Karpas-422 (cell line): ENCODE measurements around the gene DOCK4. TPM values are rescaled to one million over a fixed set of nuclear protein-coding genes. Genes with fewer than 3 reads are reported as not detected.
A peak's percentile ranks its signal among the peaks of the same experiment; 100 is the strongest.
"Not testable (repeated sequence)": the region's sequence is repeated elsewhere in the genome, so short reads cannot be mapped to it uniquely, and the experiment has no call there.

Experiments
- DNase-seq: peaks from one replicate; pipeline ENCODE4 v3.0.0-alpha.2; 2015
- H2AFZ ChIP-seq: fragments of 200-600 bp; sonication (generic); 2 replicates; pipeline ENCODE4 v1.6.1; 2014; ENCODE audit warnings: antibody characterized with exemption, low read length, mixed read lengths
- H3K27ac ChIP-seq: fragments of 200-600 bp; sonication (generic); 2 replicates; pipeline ENCODE4 v1.5.1; 2014; ENCODE audit warnings: mild to moderate bottlenecking, low read length, moderate library complexity
- H3K27me3 ChIP-seq: fragments of 200-600 bp; sonication (generic); 2 replicates; pipeline ENCODE4 v1.6.1; 2014; ENCODE audit warnings: low read length, mixed read lengths
- H3K36me3 ChIP-seq: fragments of 200-600 bp; sonication (generic); 2 replicates; pipeline ENCODE4 v1.6.1; 2014; ENCODE audit warnings: low read length, mixed read lengths; ENCODE audit not compliant: insufficient read depth
- H3K4me1 ChIP-seq: fragments of 200-600 bp; sonication (generic); 2 replicates; pipeline ENCODE4 v1.6.1; 2014; ENCODE audit warnings: mild to moderate bottlenecking, low read length, mixed read lengths
- H3K4me2 ChIP-seq: fragments of 200-600 bp; sonication (generic); 2 replicates; pipeline ENCODE4 v1.6.1; 2014; ENCODE audit warnings: low read length, low read depth, mild to moderate bottlenecking; ENCODE audit not compliant: poor library complexity, severe bottlenecking
- H3K4me3 ChIP-seq: fragments of 200-600 bp; sonication (generic); 2 replicates; pipeline ENCODE4 v1.5.1; 2014; ENCODE audit warnings: mild to moderate bottlenecking, antibody characterized with exemption, low read length, mixed read lengths
- H3K79me2 ChIP-seq: fragments of 200-600 bp; sonication (generic); 2 replicates; pipeline ENCODE4 v1.6.1; 2014; ENCODE audit warnings: mild to moderate bottlenecking, low read length, mixed read lengths
- H3K9ac ChIP-seq: fragments of 200-600 bp; sonication (generic); 2 replicates; pipeline ENCODE4 v1.6.0; 2014; ENCODE audit warnings: low read length
- H3K9me2 ChIP-seq: fragments of 200-600 bp; sonication (generic), shearing (Covaris generic); replicated peaks from 2 replicates; pipeline ENCODE4 v1.6.0; 2014; ENCODE audit warnings: mild to moderate bottlenecking, low read length, moderate library complexity; ENCODE audit not compliant: insufficient read depth
- H3K9me3 ChIP-seq: fragments of 300-700, 200-600 bp; sonication (generic); 2 replicates; pipeline ENCODE4 v1.6.1; 2014; ENCODE audit warnings: low read length, mixed read lengths
- H4K20me1 ChIP-seq: fragments of 200-600 bp; sonication (generic); 2 replicates; pipeline ENCODE4 v1.6.1; 2014; ENCODE audit warnings: mild to moderate bottlenecking, antibody characterized with exemption, low read length, low read depth; ENCODE audit not compliant: insufficient read depth
- total RNA-seq: library from RNA; depleted of rRNA; stranded (reverse); fragments of >200 nt; shearing (Covaris generic); gene quantifications from 2 replicates; pipeline ENCODE4 v1.2.3, GENCODE V29; 2014; ENCODE audit warnings: low replicate concordance; rRNA removed

Gene DOCK4
- total RNA-seq, result 0.07 and 0.54 TPM in 2 replicates

- Histone ChIP-seq H4K20me1 (peaks cover 9% of the 10 kb centered on the region), H3K79me2 (peaks cover 11% of the 10 kb centered on the region; the same call in 1 of the 2 replicates), H3K9ac (peak within 1 kb of the TSS; percentile 84), H3K4me1 (peaks cover 23% of the 10 kb centered on the region), H3K27ac (no peak within 1 kb of the TSS), H3K36me3 (no peaks in the 10 kb centered on the region), H2AFZ (peak within 1 kb of the TSS; percentile 98), H3K9me2 (no peaks in the 10 kb centered on the region), H3K4me3 (peak within 1 kb of the TSS; percentile 98), H3K9me3 (no peaks in the 10 kb centered on the region), H3K4me2 (peak within 1 kb of the TSS; percentile 97), H3K27me3 (no peaks in the 10 kb centered on the region; the same call in 1 of the 2 replicates)
- peak; percentile 100 for DNase-seq
These were observed at the start of gene DOCK4, which contains the start of gene ZNF277 for GRCh38 chr7:112206238-112206990. TSS of gene DOCK4 (minus strand) at chr7:112206399. CDS start at chr7:112206138, 261 bp downstream. TSS of gene ZNF277 (plus strand) at chr7:112206695. CDS start at chr7:112206717, 22 bp downstream.

- Histone ChIP-seq H3K36me3 (no peaks in the 10 kb centered on the region), H3K9ac (no peak overlapping the region), H3K4me2 (no peak overlapping the region), H3K4me1 (no peaks in the 10 kb centered on the region), H3K9me3 (no peaks in the 10 kb centered on the region), H2AFZ (no peak overlapping the region), H3K9me2 (no peaks in the 10 kb centered on the region), H3K27me3 (no peaks in the 10 kb centered on the region), H3K27ac (no peak overlapping the region), H4K20me1 (peaks cover 45% of the 10 kb centered on the region), H3K79me2 (no peaks in the 10 kb centered on the region), H3K4me3 (no peak overlapping the region)
- DNase-seq, result no peak
These were observed 49.2 kb upstream of the DOCK4 start for GRCh38 chr7:112255388-112255720.

GRCh38 chr7:112254709-112255387 is 48.6 kb upstream of the DOCK4 start:
- no peaks in the 10 kb centered on the region for H3K9me2 ChIP-seq
- H4K20me1 ChIP-seq, result peaks cover 45% of the 10 kb centered on the region
- no peak for DNase-seq
- H3K4me3 ChIP-seq, result no peak overlapping the region
- no peaks in the 10 kb centered on the region for H3K27me3 ChIP-seq
- H3K9me3 ChIP-seq, result no peaks in the 10 kb centered on the region
- H3K79me2 ChIP-seq, result no peaks in the 10 kb centered on the region
- no peak overlapping the region for H3K27ac ChIP-seq
- H3K9ac ChIP-seq, result no peak overlapping the region
- no peak overlapping the region for H2AFZ ChIP-seq
- H3K4me1 ChIP-seq, result no peaks in the 10 kb centered on the region
- no peaks in the 10 kb centered on the region for H3K36me3 ChIP-seq
- H3K4me2 ChIP-seq, result no peak overlapping the region

GRCh38 chr7:112254156-112254555 is 48.0 kb upstream of the DOCK4 start:
- peaks cover 47% of the 10 kb centered on the region for H4K20me1 ChIP-seq
- H3K27me3 ChIP-seq, result no peaks in the 10 kb centered on the region
- H3K9ac ChIP-seq, result no peak overlapping the region
- H3K9me3 ChIP-seq, result no peaks in the 10 kb centered on the region
- no peak overlapping the region for H3K4me3 ChIP-seq
- no peaks in the 10 kb centered on the region for H3K79me2 ChIP-seq
- H3K27ac ChIP-seq, result no peak overlapping the region
- no peak overlapping the region for H2AFZ ChIP-seq
- no peaks in the 10 kb centered on the region for H3K36me3 ChIP-seq
- DNase-seq, result no peak
- no peak overlapping the region for H3K4me2 ChIP-seq
- no peaks in the 10 kb centered on the region for H3K9me2 ChIP-seq
- no peaks in the 10 kb centered on the region for H3K4me1 ChIP-seq

GRCh38 chr7:112252691-112253090 is 46.5 kb upstream of the DOCK4 start:
- Histone ChIP-seq H3K9me2 (no peaks in the 10 kb centered on the region), H2AFZ (no peak overlapping the region), H4K20me1 (peaks cover 50% of the 10 kb centered on the region), H3K9me3 (no peaks in the 10 kb centered on the region), H3K9ac (no peak overlapping the region), H3K36me3 (no peaks in the 10 kb centered on the region), H3K4me3 (no peak overlapping the region), H3K4me2 (no peak overlapping the region), H3K27ac (no peak overlapping the region), H3K79me2 (no peaks in the 10 kb centered on the region), H3K4me1 (no peaks in the 10 kb centered on the region), H3K27me3 (no peaks in the 10 kb centered on the region)
- DNase-seq, result no peak

- Histone ChIP-seq H3K27ac (no peak overlapping the region), H2AFZ (no peak overlapping the region), H3K9me2 (no peaks in the 10 kb centered on the region), H3K79me2 (no peaks in the 10 kb centered on the region), H3K9me3 (no peaks in the 10 kb centered on the region), H4K20me1 (peaks cover 50% of the 10 kb centered on the region), H3K4me1 (no peaks in the 10 kb centered on the region), H3K36me3 (no peaks in the 10 kb centered on the region), H3K4me2 (no peak overlapping the region), H3K27me3 (no peaks in the 10 kb centered on the region), H3K9ac (no peak overlapping the region), H3K4me3 (no peak overlapping the region)
- DNase-seq, result no peak
These were observed 45.9 kb upstream of the DOCK4 start for GRCh38 chr7:112252141-112252540.

GRCh38 chr7:112249967-112250366 is 43.8 kb upstream of the DOCK4 start:
- H3K9ac ChIP-seq, H2AFZ ChIP-seq, DNase-seq, H3K27ac ChIP-seq, H3K27me3 ChIP-seq, H3K79me2 ChIP-seq, H3K4me3 ChIP-seq, H3K9me3 ChIP-seq, H3K4me2 ChIP-seq, H3K36me3 ChIP-seq, H3K4me1 ChIP-seq, H3K9me2 ChIP-seq: not testable (repeated sequence)
- peaks cover 52% of the 10 kb centered on the region for H4K20me1 ChIP-seq

GRCh38 chr7:112248598-112248997 is 42.4 kb upstream of the DOCK4 start:
- H3K36me3 ChIP-seq, result no peaks in the 10 kb centered on the region
- peaks cover 46% of the 10 kb centered on the region for H4K20me1 ChIP-seq
- no peaks in the 10 kb centered on the region for H3K27me3 ChIP-seq
- no peaks in the 10 kb centered on the region for H3K9me2 ChIP-seq
- no peaks in the 10 kb centered on the region for H3K9me3 ChIP-seq
- H3K4me2 ChIP-seq, result no peak overlapping the region
- no peaks in the 10 kb centered on the region for H3K79me2 ChIP-seq
- H2AFZ ChIP-seq, result no peak overlapping the region
- no peaks in the 10 kb centered on the region for H3K4me1 ChIP-seq
- no peak overlapping the region for H3K27ac ChIP-seq
- H3K9ac ChIP-seq, result no peak overlapping the region
- no peak overlapping the region for H3K4me3 ChIP-seq
- DNase-seq, result no peak
